ENCODE data around the gene NNMT.

NNMT gene

DNA sequence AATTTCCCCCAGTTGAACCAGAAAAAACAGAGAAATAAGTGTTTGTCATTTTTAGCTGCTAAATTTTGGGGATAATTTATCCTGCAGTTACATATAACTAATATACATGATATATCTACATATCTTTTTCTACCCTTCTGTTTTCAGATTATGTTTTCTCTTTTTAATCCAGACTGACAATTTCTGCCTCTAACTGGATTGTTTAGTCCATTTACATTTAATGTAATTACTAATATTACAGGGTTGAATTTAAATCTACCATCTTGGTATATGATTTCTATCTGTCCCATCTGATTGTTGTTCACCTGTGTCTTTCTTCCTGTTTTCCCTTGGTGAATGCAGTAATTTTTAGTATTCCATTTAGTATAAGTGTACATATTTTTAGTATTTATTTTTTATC is 5.7 kb downstream of the NNMT start:
- Histone ChIP-seq H3K36me3 (ENCODE audit: low read depth) (peaks cover 81% of the 10 kb centered on the region), H3K9me3 (ENCODE audit: severe bottlenecking) (peaks cover 13% of the 10 kb centered on the region), H3K27ac (ENCODE audit: poor library complexity, severe bottlenecking) (no peak overlapping the region), H3K4me3 (ENCODE audit: severe bottlenecking) (no peak overlapping the region), H3K4me1 (ENCODE audit: insufficient read depth, poor library complexity, severe bottlenecking) (peaks cover 8% of the 10 kb centered on the region), H3K27me3 (ENCODE audit: insufficient read depth, poor library complexity, severe bottlenecking) (no peaks in the 10 kb centered on the region)
- ATAC-seq (ENCODE audit: low read depth), result no peak
- DNase-seq (ENCODE audit: low spot score), result no peak
- TF ChIP-seq, protein P1, sequence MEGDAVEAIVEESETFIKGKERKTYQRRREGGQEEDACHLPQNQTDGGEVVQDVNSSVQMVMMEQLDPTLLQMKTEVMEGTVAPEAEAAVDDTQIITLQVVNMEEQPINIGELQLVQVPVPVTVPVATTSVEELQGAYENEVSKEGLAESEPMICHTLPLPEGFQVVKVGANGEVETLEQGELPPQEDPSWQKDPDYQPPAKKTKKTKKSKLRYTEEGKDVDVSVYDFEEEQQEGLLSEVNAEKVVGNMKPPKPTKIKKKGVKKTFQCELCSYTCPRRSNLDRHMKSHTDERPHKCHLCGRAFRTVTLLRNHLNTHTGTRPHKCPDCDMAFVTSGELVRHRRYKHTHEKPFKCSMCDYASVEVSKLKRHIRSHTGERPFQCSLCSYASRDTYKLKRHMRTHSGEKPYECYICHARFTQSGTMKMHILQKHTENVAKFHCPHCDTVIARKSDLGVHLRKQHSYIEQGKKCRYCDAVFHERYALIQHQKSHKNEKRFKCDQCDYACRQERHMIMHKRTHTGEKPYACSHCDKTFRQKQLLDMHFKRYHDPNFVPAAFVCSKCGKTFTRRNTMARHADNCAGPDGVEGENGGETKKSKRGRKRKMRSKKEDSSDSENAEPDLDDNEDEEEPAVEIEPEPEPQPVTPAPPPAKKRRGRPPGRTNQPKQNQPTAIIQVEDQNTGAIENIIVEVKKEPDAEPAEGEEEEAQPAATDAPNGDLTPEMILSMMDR (IDR thresholded peaks at IDR 0.05; ENCODE audit: poor library complexity, severe bottlenecking), result no peak

DNA sequence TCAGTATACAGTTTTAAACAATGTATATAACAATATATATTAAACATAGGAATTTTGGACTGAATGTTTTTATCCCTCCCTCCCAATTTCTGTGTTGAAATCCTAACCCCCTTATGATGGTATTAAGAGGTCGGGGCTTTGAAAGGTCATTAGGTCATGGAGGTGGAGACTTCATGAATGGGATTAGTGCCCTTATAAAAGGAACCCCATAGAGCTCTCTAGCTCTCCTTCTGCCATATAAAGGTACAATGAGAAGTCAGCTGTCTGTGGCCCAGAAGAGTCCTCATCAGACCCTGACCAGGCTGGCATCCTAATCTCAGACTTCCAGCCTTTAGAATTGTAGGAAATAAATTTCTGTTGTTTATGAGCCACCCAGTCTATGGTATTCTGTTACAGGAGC is 6.5 kb downstream of the NNMT start:
- no peak for ATAC-seq (ENCODE audit: low read depth)
- H3K4me1 ChIP-seq (ENCODE audit: insufficient read depth, poor library complexity, severe bottlenecking), result peaks cover 12% of the 10 kb centered on the region
- no peak overlapping the region for H3K27ac ChIP-seq (ENCODE audit: poor library complexity, severe bottlenecking)
- H3K9me3 ChIP-seq (ENCODE audit: severe bottlenecking), result peaks cover 13% of the 10 kb centered on the region
- H3K4me3 ChIP-seq (ENCODE audit: severe bottlenecking), result no peak overlapping the region
- no peaks in the 10 kb centered on the region for H3K27me3 ChIP-seq (ENCODE audit: insufficient read depth, poor library complexity, severe bottlenecking)
- peaks cover 87% of the 10 kb centered on the region for H3K36me3 ChIP-seq (ENCODE audit: low read depth)
- TF ChIP-seq, protein P1 (IDR thresholded peaks at IDR 0.05; ENCODE audit: poor library complexity, severe bottlenecking), result no peak
- no peak for DNase-seq (ENCODE audit: low spot score)

DNA sequence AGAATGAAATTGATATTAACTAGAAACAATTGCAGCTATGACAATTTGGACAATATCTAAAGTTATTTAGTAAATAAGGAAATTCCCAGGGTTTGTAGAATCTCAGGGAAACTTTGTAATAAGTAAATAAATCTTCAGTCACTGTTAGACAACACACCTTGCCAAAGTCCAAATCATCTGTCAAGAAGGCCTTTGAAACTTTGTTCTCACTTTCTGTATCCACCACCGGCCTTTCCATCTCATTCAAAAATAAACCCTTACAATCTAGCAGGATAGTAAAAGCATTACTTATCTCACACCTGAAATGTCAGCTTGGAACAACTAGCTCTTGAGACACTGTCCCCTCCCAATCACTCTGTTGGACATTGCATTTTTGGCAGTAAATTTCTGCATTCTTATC is 7.9 kb downstream of the NNMT start:
- no peak for ATAC-seq (ENCODE audit: low read depth)
- no peak for DNase-seq (ENCODE audit: low spot score)
- peaks cover 9% of the 10 kb centered on the region for H3K4me1 ChIP-seq (ENCODE audit: insufficient read depth, poor library complexity, severe bottlenecking)
- peaks cover 84% of the 10 kb centered on the region for H3K36me3 ChIP-seq (ENCODE audit: low read depth)
- H3K4me3 ChIP-seq (ENCODE audit: severe bottlenecking), result no peak overlapping the region
- H3K27ac ChIP-seq (ENCODE audit: poor library complexity, severe bottlenecking), result no peak overlapping the region
- H3K9me3 ChIP-seq (ENCODE audit: severe bottlenecking), result peaks cover 13% of the 10 kb centered on the region
- TF ChIP-seq, protein P1 (IDR thresholded peaks at IDR 0.05; ENCODE audit: poor library complexity, severe bottlenecking), result no peak
- no peaks in the 10 kb centered on the region for H3K27me3 ChIP-seq (ENCODE audit: insufficient read depth, poor library complexity, severe bottlenecking)

DNA sequence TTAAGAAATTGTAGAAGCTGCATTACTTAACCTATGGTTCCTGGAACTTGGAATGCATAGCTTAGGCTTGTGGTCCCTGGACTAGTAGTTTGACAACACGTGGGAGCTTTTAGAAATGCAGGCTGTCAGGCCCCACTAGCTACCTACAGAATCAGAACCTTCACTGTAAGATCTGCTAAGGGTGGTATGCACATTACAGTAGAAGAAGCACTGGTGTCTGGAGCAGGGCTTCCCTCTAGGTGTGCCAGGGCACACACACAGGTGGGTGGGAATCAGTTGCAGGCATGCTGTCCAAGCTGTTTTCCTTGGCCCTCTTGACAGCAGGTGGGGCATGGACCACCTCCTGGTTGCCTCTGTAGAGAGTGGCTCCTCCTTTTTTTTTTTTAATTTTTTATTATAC is 8.8 kb downstream of the NNMT start:
- Histone ChIP-seq H3K9me3 (ENCODE audit: severe bottlenecking) (peaks cover 13% of the 10 kb centered on the region), H3K27ac (ENCODE audit: poor library complexity, severe bottlenecking) (no peak overlapping the region), H3K4me1 (ENCODE audit: insufficient read depth, poor library complexity, severe bottlenecking) (peaks cover 8% of the 10 kb centered on the region), H3K4me3 (ENCODE audit: severe bottlenecking) (no peak overlapping the region), H3K27me3 (ENCODE audit: insufficient read depth, poor library complexity, severe bottlenecking) (no peaks in the 10 kb centered on the region), H3K36me3 (ENCODE audit: low read depth) (peaks cover 83% of the 10 kb centered on the region)
- TF ChIP-seq, protein P1 (IDR thresholded peaks at IDR 0.05; ENCODE audit: poor library complexity, severe bottlenecking), result no peak
- DNase-seq (ENCODE audit: low spot score) (no peak), ATAC-seq (ENCODE audit: low read depth) (no peak)

DNA sequence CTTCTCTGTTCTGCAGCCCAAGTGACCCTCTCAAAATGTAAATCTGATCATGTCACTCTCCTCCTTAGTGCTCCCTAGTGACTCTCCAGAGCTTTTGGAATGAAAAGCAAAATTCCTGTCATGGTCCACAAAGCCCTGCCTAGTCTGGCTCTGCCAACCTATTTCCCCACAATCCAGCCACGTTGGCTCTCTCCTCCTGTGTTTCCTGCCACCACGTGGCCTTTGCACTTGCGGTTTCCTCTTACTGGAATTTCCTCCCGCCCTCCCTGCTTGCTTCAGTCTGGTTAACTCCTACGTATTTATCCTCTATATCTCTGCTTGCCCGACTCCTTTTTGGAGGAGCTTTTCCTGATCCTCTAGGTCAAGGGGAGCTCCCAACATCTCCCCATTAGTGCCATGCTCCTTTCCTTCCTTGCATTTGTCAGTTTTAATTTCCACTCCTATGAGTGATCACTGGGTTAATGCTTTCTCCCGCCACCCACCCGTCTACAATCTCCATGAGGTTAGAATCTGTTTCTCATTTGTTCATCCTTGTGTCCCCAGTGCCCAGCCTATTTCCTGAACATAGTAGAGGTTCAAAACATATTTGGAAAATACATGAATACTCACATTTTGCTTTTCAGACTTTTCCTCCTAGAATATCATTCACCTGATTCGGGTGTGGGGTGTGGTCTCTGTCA is 11.5 kb downstream of the NNMT start:
- TF ChIP-seq, protein P1 (IDR thresholded peaks at IDR 0.05; ENCODE audit: poor library complexity, severe bottlenecking), result no peak
- Histone ChIP-seq H3K9me3 (ENCODE audit: severe bottlenecking) (no peaks in the 10 kb centered on the region), H3K27ac (ENCODE audit: poor library complexity, severe bottlenecking) (no peak overlapping the region), H3K36me3 (ENCODE audit: low read depth) (peaks cover 78% of the 10 kb centered on the region), H3K4me3 (ENCODE audit: severe bottlenecking) (no peak overlapping the region), H3K4me1 (ENCODE audit: insufficient read depth, poor library complexity, severe bottlenecking) (peaks cover 4% of the 10 kb centered on the region), H3K27me3 (ENCODE audit: insufficient read depth, poor library complexity, severe bottlenecking) (no peaks in the 10 kb centered on the region)
- ATAC-seq (ENCODE audit: low read depth) (peak; percentile 20; the same call in 1 of the 3 replicates), DNase-seq (ENCODE audit: low spot score) (no peak)

All from RWPE2 (cell line).